Measurements from ENCODE around the gene GMDS.

The GMDS gene

GRCh38 chr6:2254747-2255146, 9.3 kb upstream of the GMDS start:
- H3K9ac ChIP-seq, result no peak overlapping the region
- no peaks in the 10 kb centered on the region for H3K27me3 ChIP-seq (ENCODE audit: control insufficient read depth, insufficient read depth, low read length)
- H3K79me2 ChIP-seq, result peaks cover 3% of the 10 kb centered on the region
- no peak overlapping the region for H3K4me2 ChIP-seq (ENCODE audit: low read length)
- no peak for TF ChIP-seq CTCF (IDR thresholded peaks at IDR 0.05)
- no peaks in the 10 kb centered on the region for H3K4me1 ChIP-seq
- no peaks in the 10 kb centered on the region for H3K36me3 ChIP-seq (ENCODE audit: control insufficient read depth, insufficient read depth, low read length)
- no peak overlapping the region for H2AFZ ChIP-seq
- no peak overlapping the region for H3K4me3 ChIP-seq (ENCODE audit: low read depth, low read length)
- no peaks in the 10 kb centered on the region for H3K9me3 ChIP-seq (ENCODE audit: control insufficient read depth, low read length)
- H3K27ac ChIP-seq, result no peak overlapping the region

- Histone ChIP-seq H3K27me3 (ENCODE audit: control insufficient read depth, insufficient read depth, low read length) (no peaks in the 10 kb centered on the region), H3K4me2 (ENCODE audit: low read length) (no peak overlapping the region), H2AFZ (no peak overlapping the region), H3K79me2 (no peaks in the 10 kb centered on the region), H3K9ac (no peak overlapping the region), H3K9me3 (ENCODE audit: control insufficient read depth, low read length) (no peaks in the 10 kb centered on the region), H3K4me3 (ENCODE audit: low read depth, low read length) (no peak overlapping the region), H3K4me1 (peaks cover 5% of the 10 kb centered on the region), H3K27ac (no peak overlapping the region), H3K36me3 (ENCODE audit: control insufficient read depth, insufficient read depth, low read length) (no peaks in the 10 kb centered on the region)
- TF ChIP-seq CTCF (IDR thresholded peaks at IDR 0.05), result no peak
Measured at GRCh38 chr6:2249126-2249525, 3.7 kb upstream of the GMDS start.

- H3K27me3 ChIP-seq (ENCODE audit: control insufficient read depth, insufficient read depth, low read length), result no peaks in the 10 kb centered on the region
- peaks cover 5% of the 10 kb centered on the region for H3K4me1 ChIP-seq
- TF ChIP-seq CTCF (IDR thresholded peaks at IDR 0.05), result no peak
- no peak overlapping the region for H3K27ac ChIP-seq
- no peaks in the 10 kb centered on the region for H3K36me3 ChIP-seq (ENCODE audit: control insufficient read depth, insufficient read depth, low read length)
- no peaks in the 10 kb centered on the region for H3K79me2 ChIP-seq
- no peak overlapping the region for H3K4me2 ChIP-seq (ENCODE audit: low read length)
- no peaks in the 10 kb centered on the region for H3K9me3 ChIP-seq (ENCODE audit: control insufficient read depth, low read length)
- H3K4me3 ChIP-seq (ENCODE audit: low read depth, low read length), result no peak overlapping the region
- H3K9ac ChIP-seq, result no peak overlapping the region
- no peak overlapping the region for H2AFZ ChIP-seq
Measured at GRCh38 chr6:2247664-2248063, 2.3 kb upstream of the GMDS start.

GRCh38 chr6:2245877-2246863, 765 bp upstream of the GMDS start:
- H3K9me3 ChIP-seq (ENCODE audit: control insufficient read depth, low read length), result no peaks in the 10 kb centered on the region
- peak overlapping the region; percentile 98 for H2AFZ ChIP-seq

More at GRCh38 chr6:2245877-2246863, 765 bp upstream of the GMDS start:
- Histone ChIP-seq H3K79me2 (no peaks in the 10 kb centered on the region), H3K4me1 (peaks cover 12% of the 10 kb centered on the region), H3K4me3 (ENCODE audit: low read depth, low read length) (peak overlapping the region; percentile 73), H3K36me3 (ENCODE audit: control insufficient read depth, insufficient read depth, low read length) (no peaks in the 10 kb centered on the region), H3K4me2 (ENCODE audit: low read length) (peak overlapping the region; percentile 82), H3K9ac (peak overlapping the region; percentile 64), H3K27ac (peak overlapping the region; percentile 82), H3K27me3 (ENCODE audit: control insufficient read depth, insufficient read depth, low read length) (no peaks in the 10 kb centered on the region)
- no peak for TF ChIP-seq CTCF (IDR thresholded peaks at IDR 0.05)
